ENCODE results near the gene COA8. TPM values are rescaled to one million over a fixed set of nuclear protein-coding genes. Genes with fewer than 3 reads are reported as not detected.
A peak's percentile ranks its signal among the peaks of the same experiment; 100 is the strongest.

The COA8 gene
- total and polyA plus RNA-seq, 2 of the 8 experiments (the other 6 are each of a cell fraction or from before 2014, with no cell fraction given): 7.1 to 35.5 TPM

- H3K27ac ChIP-seq (ENCODE audit: low read depth, low read length): no peak overlapping the region
- FAIRE-seq: no peak
- DNase-seq (ENCODE audit: low read depth in 1 of 2, low spot score in 2 of 2): no peak
- no peak overlapping the region for H3K23ac ChIP-seq (ENCODE audit: insufficient read length)
- no peak overlapping the region for H2AK5ac ChIP-seq (ENCODE audit: low read depth, low read length)
- peaks cover 8 to 23% (median 17%) of the 10 kb centered on the region in 4 experiments; a peak in 7 of 8 replicates for H3K36me3 ChIP-seq (ENCODE audit: control insufficient read depth in 2 of 4, insufficient read depth in 4 of 4, low read length in 3 of 4)
- H4K20me1 ChIP-seq (replicated peaks in 1 of 2; ENCODE audit: control insufficient read depth in 1 of 2, insufficient read depth in 2 of 2, low read length in 2 of 2): peaks cover 10 to 21% of the 10 kb centered on the region in 2 experiments
- H3K9ac ChIP-seq (replicated peaks in 1 of 4; ENCODE audit: extremely low read depth in 1 of 4, low read depth in 3 of 4, low read length in 3 of 4): no peak overlapping the region
- peaks cover 0 to 28% (median 19%) of the 10 kb centered on the region in 4 experiments; a peak in 6 of 7 replicates for H3K4me1 ChIP-seq (replicated peaks in 1 of 4; ENCODE audit: control insufficient read depth in 3 of 4, insufficient read depth in 4 of 4, low read length in 3 of 4)
- H3K4me2 ChIP-seq (ENCODE audit: insufficient read depth in 1 of 2, low read depth in 2 of 2, low read length in 2 of 2): peak overlapping the region in 1 of 2 experiments; percentile 37; a peak in 3 of 4 replicates
- H3K23me2 ChIP-seq (ENCODE audit: low read depth, low read length): peaks cover 14% of the 10 kb centered on the region; the same call in 1 of the 2 replicates
- no peak overlapping the region for H2AFZ ChIP-seq (ENCODE audit: low read length)
- whole genome bisulfite sequencing, 2 experiments (ENCODE audit: extremely low coverage in 1 of 2, insufficient coverage in 1 of 2, insufficient read length in 1 of 2, insufficient replicate concordance in 2 of 2, low coverage in 1 of 2, low lambda C conversion rate in 2 of 2, missing lambda C conversion rate in 1 of 2): 76% methylated on average over 13 of the region's 13 CpGs; no CpG with 5 or more reads in 1 of the 2 experiments
- no peak overlapping the region for H2BK15ac ChIP-seq (ENCODE audit: low read length)
- 0 out of 2 replicates have a peak overlapping the region, but pooled peaks have one; percentile 27 for H2BK5ac ChIP-seq (ENCODE audit: low read depth, low read length)
- no peaks in the 10 kb centered on the region for H3K9me3 ChIP-seq (ENCODE audit: insufficient read depth in 2 of 2, low read depth in 1 of 2, low read length in 1 of 2)
- H3K14ac ChIP-seq (ENCODE audit: insufficient read length): no peak overlapping the region
- POLR2A ChIA-PET (ENCODE audit: partially characterized antibody): interaction anchor here (0.5 to 12.6 kb wide), 11 partner anchors 9 to 270 kb away, joined by 3 to 844 read pairs (median 3); partner anchors contain the start of genes BAG5, COA8 and TRMT61A
- no peak overlapping the region for H4K5ac ChIP-seq (ENCODE audit: insufficient read length, low read depth, low read length)
- H3K79me2 ChIP-seq (ENCODE audit: control insufficient read depth in 1 of 2, insufficient read depth in 2 of 2, low read length in 2 of 2): peaks cover 0 to 2% of the 10 kb centered on the region in 2 experiments; a peak in 1 of 4 replicates
- no peak overlapping the region for H2BK120ac ChIP-seq (replicated peaks; ENCODE audit: low read depth, low read length)
- H4K91ac ChIP-seq (replicated peaks; ENCODE audit: insufficient read length, low read length): no peak overlapping the region
- no peak overlapping the region for H2BK20ac ChIP-seq (ENCODE audit: low read length)
- peak overlapping the region; percentile 28 for H4K8ac ChIP-seq (ENCODE audit: extremely low read depth, insufficient read depth, low read length)
- CTCF ChIA-PET (ENCODE audit: partially characterized antibody): interaction anchor here (0.6 to 31.3 kb wide), 14 partner anchors 9 to 194 kb away, joined by 3 to 921 read pairs (median 4); partner anchors contain the start of genes BAG5 and TRMT61A
- no peak overlapping the region; the same call in 1 of the 2 replicates for H3K18ac ChIP-seq (ENCODE audit: extremely low read depth, low read length)
- H3K79me1 ChIP-seq (ENCODE audit: low read depth, low read length): no peaks in the 10 kb centered on the region; the same call in 1 of the 2 replicates
- TF ChIP-seq TAF7 (optimal IDR thresholded peaks at IDR 0.05; ENCODE audit: borderline replicate concordance, low read depth, low read length) (no peak), SIRT6 (IDR thresholded peaks at IDR 0.05; ENCODE audit: low read length) (peak; percentile 61), HDAC6 (IDR thresholded peaks at IDR 0.05; ENCODE audit: low read depth, low read length) (no peak), NANOG (IDR thresholded peaks at IDR 0.05; ENCODE audit: insufficient read depth, low read depth, low read length, poor library complexity, severe bottlenecking) (no peak), SAP30 (IDR thresholded peaks at IDR 0.05; ENCODE audit: insufficient read depth, insufficient replicate concordance, low read length) (no peak), POU5F1 (IDR thresholded peaks at IDR 0.05; ENCODE audit: low read depth, low read length) (no peak), POLR2AphosphoS5 (IDR thresholded peaks at IDR 0.05; ENCODE audit: low read depth, low read length) (peak; percentile 88), CREB1 (IDR thresholded peaks at IDR 0.05) (0 out of 2 replicates have a peak, but pooled peaks have one; percentile 15), SP1 (IDR thresholded peaks at IDR 0.05; ENCODE audit: low read depth, low read length) (peak; percentile 41; the same call in 1 of the 2 replicates)
- H3K56ac ChIP-seq (replicated peaks; ENCODE audit: insufficient read length, low read depth, low read length): no peak overlapping the region
- H3K27me3 ChIP-seq (replicated peaks in 1 of 4; ENCODE audit: control insufficient read depth in 3 of 4, extremely low read depth in 1 of 4, insufficient read depth in 3 of 4, low read length in 3 of 4): peaks cover 3 to 11% (median 11%) of the 10 kb centered on the region in 4 experiments
- no peak overlapping the region for H3K4me3 ChIP-seq (ENCODE audit: extremely low read depth in 1 of 4, insufficient read depth in 2 of 4, low read depth in 3 of 4, low read length in 4 of 4)
- no peak overlapping the region for H3K4ac ChIP-seq (replicated peaks; ENCODE audit: insufficient read length, low read depth, low read length)
- no peak overlapping the region for H2BK12ac ChIP-seq (ENCODE audit: low read depth, low read length)
Observed at GRCh38 chr14:103519043-103519836, 43.5 kb upstream of the COA8 start.

Data from H1 (cell line).